Ovary (tissue), 9 donors: ENCODE measurements around the gene GRAP2. TPM values are rescaled to one million over a fixed set of nuclear protein-coding genes. Genes with fewer than 3 reads are reported as not detected.

Source experiments
- DNase-seq, 5 donors: peaks; one replicate each; pipeline ENCODE4 v3.0.0-alpha.2; 2019 to 2020
- H3K27ac ChIP-seq, 2 donors: fragments of 200-600 bp; one replicate each; pipeline versions ENCODE4 v1.5.1 to v1.8.0; 2019 to 2022
- H3K27me3 ChIP-seq: fragments of 200-600 bp; one replicate; pipeline ENCODE4 v1.8.0; 2022
- H3K36me3 ChIP-seq: fragments of 200-600 bp; sonication (generic); one replicate; pipeline ENCODE4 v1.5.1; 2019
- H3K4me1 ChIP-seq: one replicate; pipeline ENCODE4 v1.8.1; 2013; ENCODE audit warnings: mild to moderate bottlenecking, moderate library complexity; ENCODE audit not compliant: insufficient read depth
- H3K4me3 ChIP-seq: fragments of 200-600 bp; sonication (generic); one replicate; pipeline ENCODE4 v1.5.1; 2017
- H3K9me3 ChIP-seq, 2 donors: fragments of 200-600 bp in 1 of 2; sonication (generic) in 1 of 2; one replicate each; pipeline versions ENCODE4 v1.5.1 to v1.8.1; 2013 to 2019; ENCODE audit warnings: mild to moderate bottlenecking in 1 of 2, moderate library complexity in 1 of 2
- EP300 ChIP-seq: sonication (generic); formaldehyde crosslinking; IDR thresholded peaks from one replicate; pipeline ENCODE4 v1.6.1; 2017; ENCODE audit warnings: antibody characterized with exemption
- POLR2A ChIP-seq: fragments of 450-650 bp; IDR thresholded peaks from one replicate; pipeline ENCODE4 v1.6.1; 2017; ENCODE audit warnings: antibody characterized with exemption, mild to moderate bottlenecking, moderate library complexity
- WGBS, 3 donors: extraction: QIAGEN DNeasy Blood & Tissue Kit in 1 of 3; methylation state at CpG; one replicate each; pipeline versions ENCODE4 v1.1.5 to v1.1.7; 2013 to 2017; 5-methylcytosine and 5-hydroxymethylcytosine counted together
- intact Hi-C, 4 donors: fragments of 100-400 bp; cut with DNase I; formaldehyde crosslinking; loops; one replicate each; pipeline versions ENCODE4 v1.11.0 to v1.15.1; 2022 to 2023
- polyA plus RNA-seq, 2 donors: library from polyadenylated mRNA; stranded (reverse); fragments of 200-250 nt in 1 of 2; fragments of 350-450 nt in 1 of 2; fragmentation: Illumina TruSeq in 1 of 2; extraction: RNeasy Lipid Tissue Mini Kit (QIAGEN cat#74804) in 1 of 2; gene quantifications; one replicate each; pipeline ENCODE4 v1.2.3, GENCODE V29; 2013 to 2014
- total RNA-seq, 7 donors: library from RNA; depleted of rRNA in 2 of 7; stranded (reverse); fragments of >200 nt in 2 of 7; fragmentation: NEBNext Ultra II Directional in 3 of 7; extraction: Animal tissue kit (Norgen Biotek cat#: 25700) in 3 of 7; gene quantifications; one replicate each; pipeline versions ENCODE4 v1.1.0 to v1.2.4, GENCODE V29; 2016 to 2023
- TF ChIP-seq, protein P1 (sequence below), 3 donors: fragments of 450-650 bp in 2 of 3; fragments of 200-600 bp in 1 of 3; IDR thresholded peaks; one replicate each; pipeline versions ENCODE4 v1.5.1 to v1.8.0; 2016 to 2022; ENCODE audit warnings: antibody characterized with exemption in 3 of 3, mild to moderate bottlenecking in 1 of 3
- donor health status: DM: no; HTN: no; CAD: no; lungs with moderate emphysema.
- donor health status: DM: no; HTN: no; CAD: no.
- donor health status: Bipolar disorder and iron deficiency.
- donor health status: DM: yes; HTN: yes; CAD: no.
- donor health status: DM: no; HTN: no; CAD: no.
- donor health status: DM: yes; HTN: yes; CAD: no.

GRAP2 gene
- total and polyA plus RNA-seq, 9 donors, result 0.46 to 2.0 (median 0.75) TPM; not detected in 1

DNA sequence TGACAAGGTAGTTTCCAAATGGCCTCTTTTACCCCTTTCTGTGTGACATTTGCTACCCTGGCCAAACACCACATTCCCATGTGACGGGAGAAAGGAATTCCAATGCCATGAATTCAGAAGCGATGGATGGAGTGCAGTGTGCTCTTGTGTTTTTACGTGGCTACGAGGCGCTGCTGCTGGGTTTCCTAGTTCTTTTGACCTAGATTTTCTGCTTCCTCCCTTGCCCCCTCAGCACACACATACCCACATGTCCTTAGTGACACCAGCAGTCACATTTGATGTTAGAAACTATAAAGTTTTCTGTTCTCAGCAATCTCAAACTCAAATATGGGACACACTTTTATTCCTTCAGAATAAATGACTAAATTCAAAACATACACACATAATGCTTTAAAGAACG is 51.5 kb downstream of the GRAP2 start:
- Histone ChIP-seq H3K27ac (no peak overlapping the region), H3K36me3 (no peaks in the 10 kb centered on the region), H3K9me3 (no peaks in the 10 kb centered on the region), H3K4me3 (no peak overlapping the region), H3K27me3 (no peaks in the 10 kb centered on the region), H3K4me1 (no peaks in the 10 kb centered on the region)
- TF ChIP-seq POLR2A (no peak), EP300 (no peak)
- TF ChIP-seq, protein P1, sequence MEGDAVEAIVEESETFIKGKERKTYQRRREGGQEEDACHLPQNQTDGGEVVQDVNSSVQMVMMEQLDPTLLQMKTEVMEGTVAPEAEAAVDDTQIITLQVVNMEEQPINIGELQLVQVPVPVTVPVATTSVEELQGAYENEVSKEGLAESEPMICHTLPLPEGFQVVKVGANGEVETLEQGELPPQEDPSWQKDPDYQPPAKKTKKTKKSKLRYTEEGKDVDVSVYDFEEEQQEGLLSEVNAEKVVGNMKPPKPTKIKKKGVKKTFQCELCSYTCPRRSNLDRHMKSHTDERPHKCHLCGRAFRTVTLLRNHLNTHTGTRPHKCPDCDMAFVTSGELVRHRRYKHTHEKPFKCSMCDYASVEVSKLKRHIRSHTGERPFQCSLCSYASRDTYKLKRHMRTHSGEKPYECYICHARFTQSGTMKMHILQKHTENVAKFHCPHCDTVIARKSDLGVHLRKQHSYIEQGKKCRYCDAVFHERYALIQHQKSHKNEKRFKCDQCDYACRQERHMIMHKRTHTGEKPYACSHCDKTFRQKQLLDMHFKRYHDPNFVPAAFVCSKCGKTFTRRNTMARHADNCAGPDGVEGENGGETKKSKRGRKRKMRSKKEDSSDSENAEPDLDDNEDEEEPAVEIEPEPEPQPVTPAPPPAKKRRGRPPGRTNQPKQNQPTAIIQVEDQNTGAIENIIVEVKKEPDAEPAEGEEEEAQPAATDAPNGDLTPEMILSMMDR (IDR thresholded peaks at IDR 0.05), result no peak
- WGBS, 3 donors, result 79 to 91% (median 84%) methylated on average over 6 of the region's 6 CpGs
- no peak for DNase-seq
- intact Hi-C loops, result no loop called here

DNA sequence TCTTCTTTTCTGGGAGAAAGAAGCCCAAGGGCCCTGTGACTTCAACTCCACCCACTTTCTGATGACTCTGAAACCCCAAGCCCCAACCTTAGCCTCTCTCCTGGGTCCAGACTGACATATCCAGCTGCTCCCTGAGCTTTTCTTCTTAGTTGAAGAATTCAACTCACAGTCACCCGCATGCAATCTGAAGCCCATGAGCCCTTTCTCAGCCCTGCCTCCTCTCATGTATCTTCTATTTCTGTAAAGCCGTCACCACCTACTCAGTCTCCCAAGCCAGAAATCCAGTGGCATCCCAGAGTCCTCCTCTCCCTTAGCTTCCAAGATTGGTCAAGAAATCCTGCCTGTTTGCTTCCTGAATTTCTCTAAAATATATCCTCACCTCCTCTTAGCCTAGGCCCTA is 52.2 kb downstream of the GRAP2 start:
- intact Hi-C loops, result no loop called here
- Histone ChIP-seq H3K27ac (no peak overlapping the region), H3K4me3 (no peak overlapping the region), H3K27me3 (no peaks in the 10 kb centered on the region), H3K36me3 (no peaks in the 10 kb centered on the region), H3K9me3 (no peaks in the 10 kb centered on the region), H3K4me1 (no peaks in the 10 kb centered on the region)
- WGBS, 3 donors, result 90 to 95% (median 92%) methylated on average over 2 of the region's 2 CpGs
- TF ChIP-seq, protein P1 (IDR thresholded peaks at IDR 0.05), result no peak
- no peak for TF ChIP-seq POLR2A
- no peak for TF ChIP-seq EP300
- DNase-seq, result no peak

DNA sequence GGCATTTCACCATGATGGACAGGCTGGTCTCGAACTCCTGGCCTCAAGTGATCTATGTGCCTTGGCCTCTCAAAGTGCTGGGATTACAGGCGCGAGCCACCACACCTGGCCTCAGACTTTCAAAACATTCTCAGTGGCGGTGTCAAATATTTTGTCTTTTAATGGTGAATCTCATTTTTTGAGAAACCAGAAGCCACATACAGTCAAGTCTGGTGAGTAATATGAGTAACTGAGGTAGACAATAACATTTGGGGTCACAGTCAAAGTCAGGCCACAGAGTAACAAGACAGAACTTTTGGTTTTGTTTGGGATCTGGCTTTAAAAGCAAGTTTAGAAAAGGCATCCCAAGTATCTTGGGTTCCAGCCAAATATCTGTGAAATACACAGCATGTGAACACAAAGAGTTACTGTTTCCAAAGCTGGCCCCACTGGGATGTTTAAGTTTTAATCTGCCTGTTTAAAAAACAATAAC is 53.7 kb downstream of the GRAP2 start:
- no peak overlapping the region for H3K4me3 ChIP-seq
- no peaks in the 10 kb centered on the region for H3K36me3 ChIP-seq
- no peak for TF ChIP-seq EP300
- TF ChIP-seq, protein P1 (IDR thresholded peaks at IDR 0.05), result no peak
- TF ChIP-seq POLR2A, result no peak
- DNase-seq, result no peak
- H3K27me3 ChIP-seq, result no peaks in the 10 kb centered on the region
- no peak overlapping the region for H3K27ac ChIP-seq
- no peaks in the 10 kb centered on the region for H3K4me1 ChIP-seq
- WGBS, 3 donors, result 61 to 74% (median 68%) methylated on average over 4 of the region's 4 CpGs
- intact Hi-C loops, result no loop called here
- no peaks in the 10 kb centered on the region for H3K9me3 ChIP-seq

DNA sequence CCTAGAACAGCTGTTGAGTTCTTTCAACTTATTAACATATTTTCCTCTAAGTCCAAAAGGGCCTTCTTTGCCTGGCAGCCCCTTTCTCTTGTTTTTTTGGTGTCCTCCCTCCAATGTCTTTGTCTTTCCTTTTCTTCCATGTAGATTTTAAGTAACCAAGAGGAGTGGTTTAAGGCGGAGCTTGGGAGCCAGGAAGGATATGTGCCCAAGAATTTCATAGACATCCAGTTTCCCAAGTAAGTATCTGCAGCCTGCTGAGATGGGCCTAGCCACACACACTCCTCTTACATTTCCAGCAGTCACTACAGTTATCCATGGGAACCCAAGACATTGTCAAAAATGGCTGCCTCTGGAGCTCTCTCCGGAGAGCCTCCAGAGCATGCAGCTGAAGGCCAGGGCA is 54.8 kb downstream of the GRAP2 start:
- no peaks in the 10 kb centered on the region for H3K36me3 ChIP-seq
- H3K27ac ChIP-seq, result no peak overlapping the region
- H3K4me1 ChIP-seq, result no peaks in the 10 kb centered on the region
- DNase-seq, result no peak
- 90 to 98% (median 93%) methylated on average over 2 of the region's 2 CpGs for WGBS, 3 donors
- TF ChIP-seq, protein P1 (IDR thresholded peaks at IDR 0.05), result no peak
- TF ChIP-seq EP300 (no peak), POLR2A (no peak)
- H3K9me3 ChIP-seq, result no peaks in the 10 kb centered on the region
- intact Hi-C loops, result no loop called here
- no peaks in the 10 kb centered on the region for H3K27me3 ChIP-seq
- no peak overlapping the region for H3K4me3 ChIP-seq
